DMS53 treated with DMSO at 0.1 percent for 48 hours (cell line): ENCODE results near the gene HOXD4.

Experiments used
- DNase-seq: peaks from one replicate; lab custom pipeline; 2025; ENCODE audit not compliant: unreplicated experiment; lab: John Stamatoyannopoulos, UW

The HOXD4 gene

GRCh38 chr2:176170602-176171305, 19.4 kb downstream of the HOXD4 start:
- no peak for DNase-seq

- DNase-seq, result no peak
These were observed 20.1 kb downstream of the HOXD4 start for GRCh38 chr2:176171351-176172006.

GRCh38 chr2:176172007-176172894, 20.9 kb downstream of the HOXD4 start:
- DNase-seq, result no peak

- no peak for DNase-seq
These were observed 21.7 kb downstream of the HOXD4 start for GRCh38 chr2:176172895-176173566.

- no peak for DNase-seq
These were observed 22.4 kb downstream of the HOXD4 start for GRCh38 chr2:176173567-176174381.

- peak; percentile 53 for DNase-seq
These were observed 23.1 kb downstream of the HOXD4 start for GRCh38 chr2:176174382-176174823.

- DNase-seq, result no peak
These were observed 23.7 kb downstream of the HOXD4 start for GRCh38 chr2:176174824-176175708.

GRCh38 chr2:176175709-176176607, 24.6 kb downstream of the HOXD4 start:
- no peak for DNase-seq

- no peak for DNase-seq
These were observed 26.3 kb downstream of the HOXD4 start for GRCh38 chr2:176177580-176178037.

- DNase-seq, result no peak
These were observed 26.8 kb downstream of the HOXD4 start for GRCh38 chr2:176178038-176178756.

- DNase-seq, result no peak
These were observed 27.5 kb downstream of the HOXD4 start for GRCh38 chr2:176178757-176179295.

GRCh38 chr2:176181551-176181950, 30.2 kb downstream of the HOXD4 start:
- no peak for DNase-seq

GRCh38 chr2:176182671-176183070, 31.3 kb downstream of the HOXD4 start:
- no peak for DNase-seq

GRCh38 chr2:176184749-176185148, 33.4 kb downstream of the HOXD4 start:
- no peak for DNase-seq

GRCh38 chr2:176186024-176186423, 34.7 kb downstream of the HOXD4 start:
- DNase-seq, result no peak

GRCh38 chr2:176187200-176187898, 36.0 kb downstream of the HOXD4 start:
- DNase-seq, result peak; percentile 75
